Testis (tissue), 3 donors: ENCODE results near the gene ARPP21. TPM values are rescaled to one million over a fixed set of nuclear protein-coding genes. Genes with fewer than 3 reads are reported as not detected.

ENCODE experiments used
- DNase-seq: peaks from one replicate; pipeline ENCODE4 v3.0.0-alpha.2; 2019
- H3K27ac ChIP-seq, 2 donors: fragments of 200-600 bp; sonication (generic); one replicate each; pipeline ENCODE4 v1.5.1; 2019
- H3K27me3 ChIP-seq: fragments of 200-600 bp; sonication (generic); one replicate; pipeline ENCODE4 v1.5.1; 2019
- H3K36me3 ChIP-seq: fragments of 200-600 bp; sonication (generic); one replicate; pipeline ENCODE4 v1.5.1; 2017; ENCODE audit warnings: low read depth; ENCODE audit errors: missing control alignments
- H3K4me1 ChIP-seq: fragments of 200-600 bp; sonication (generic); one replicate; pipeline ENCODE4 v1.5.1; 2019
- H3K4me3 ChIP-seq, 2 donors: fragments of 200-600 bp; sonication (generic); one replicate each; pipeline ENCODE4 v1.5.1; 2017 to 2019
- H3K9me3 ChIP-seq: fragments of 200-600 bp; sonication (generic); one replicate; pipeline ENCODE4 v1.5.1; 2017
- POLR2A ChIP-seq: fragments of 450-650 bp; IDR thresholded peaks from one replicate; pipeline ENCODE4 v1.6.1; 2017; ENCODE audit warnings: antibody characterized with exemption, mild to moderate bottlenecking, moderate library complexity
- WGBS, 2 donors: methylation state at CpG; one replicate each; pipeline ENCODE4 v1.1.5; 2018; 5-methylcytosine and 5-hydroxymethylcytosine counted together
- intact Hi-C: fragments of 100-400 bp; cut with DNase I; formaldehyde crosslinking; loops from one replicate; pipeline ENCODE4 v1.15.1; 2023; ENCODE audit warnings: low total_unique reads
- polyA plus RNA-seq: library from polyadenylated mRNA; stranded (reverse); fragments of 350-450 nt; fragmentation: Illumina TruSeq; extraction: RNeasy Lipid Tissue Mini Kit (QIAGEN cat#74804); gene quantifications from one replicate; pipeline ENCODE4 v1.2.3, GENCODE V29; 2014; ENCODE audit warnings: low read depth, low replicate concordance; ENCODE audit not compliant: insufficient read depth
- total RNA-seq, 2 donors: library from RNA; depleted of rRNA; stranded (reverse); fragments of >200 nt; gene quantifications; one replicate each; pipeline ENCODE4 v1.2.3, GENCODE V29; 2016
- TF ChIP-seq, protein P1 (sequence below), 3 experiments: fragments of 450-650 bp in 2 of 3; fragments of 200-600 bp in 1 of 3; sonication (generic) in 1 of 3; IDR thresholded peaks; one replicate each; pipeline ENCODE4 v1.5.1; 2016 to 2019; ENCODE audit warnings: antibody characterized with exemption in 3 of 3, mild to moderate bottlenecking in 2 of 3, moderate library complexity in 1 of 3

Gene ARPP21
- total and polyA plus RNA-seq, 3 donors from 2014 or later, result 0.47 to 1.1 (median 0.87) TPM

DNA sequence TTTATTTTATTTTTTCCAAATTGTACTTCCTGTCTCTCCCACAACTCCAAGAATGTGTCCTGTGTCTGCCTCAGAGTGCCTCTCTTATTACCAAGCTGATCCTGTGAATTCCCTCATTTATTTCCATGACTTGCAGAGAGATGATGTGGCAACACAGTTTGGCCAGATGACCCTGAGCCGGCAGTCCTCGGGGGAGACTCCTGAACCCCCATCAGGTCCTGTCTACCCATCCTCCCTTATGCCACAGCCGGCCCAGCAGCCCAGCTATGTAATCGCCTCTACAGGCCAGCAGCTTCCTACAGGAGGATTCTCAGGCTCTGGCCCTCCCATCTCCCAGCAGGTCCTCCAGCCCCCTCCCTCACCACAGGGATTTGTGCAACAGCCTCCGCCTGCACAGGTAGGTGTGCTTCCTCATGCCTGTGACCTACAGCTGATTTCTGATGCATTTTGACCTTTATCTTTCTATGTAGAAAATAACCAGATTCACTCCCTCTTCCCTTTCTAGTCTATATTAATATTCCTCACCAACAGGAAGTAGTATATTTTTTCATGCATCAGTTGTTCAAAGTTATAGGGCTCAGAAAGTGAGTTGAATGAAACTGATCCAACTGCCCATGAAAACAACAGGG, 100.0 kb downstream of the ARPP21 start:
- no peak for DNase-seq
- WGBS, 2 donors, result 31 to 61% methylated on average over 5 of the region's 5 CpGs
- no peaks in the 10 kb centered on the region for H3K36me3 ChIP-seq
- no peaks in the 10 kb centered on the region for H3K4me1 ChIP-seq
- intact Hi-C loops, result no loop called here
- TF ChIP-seq, protein P1, sequence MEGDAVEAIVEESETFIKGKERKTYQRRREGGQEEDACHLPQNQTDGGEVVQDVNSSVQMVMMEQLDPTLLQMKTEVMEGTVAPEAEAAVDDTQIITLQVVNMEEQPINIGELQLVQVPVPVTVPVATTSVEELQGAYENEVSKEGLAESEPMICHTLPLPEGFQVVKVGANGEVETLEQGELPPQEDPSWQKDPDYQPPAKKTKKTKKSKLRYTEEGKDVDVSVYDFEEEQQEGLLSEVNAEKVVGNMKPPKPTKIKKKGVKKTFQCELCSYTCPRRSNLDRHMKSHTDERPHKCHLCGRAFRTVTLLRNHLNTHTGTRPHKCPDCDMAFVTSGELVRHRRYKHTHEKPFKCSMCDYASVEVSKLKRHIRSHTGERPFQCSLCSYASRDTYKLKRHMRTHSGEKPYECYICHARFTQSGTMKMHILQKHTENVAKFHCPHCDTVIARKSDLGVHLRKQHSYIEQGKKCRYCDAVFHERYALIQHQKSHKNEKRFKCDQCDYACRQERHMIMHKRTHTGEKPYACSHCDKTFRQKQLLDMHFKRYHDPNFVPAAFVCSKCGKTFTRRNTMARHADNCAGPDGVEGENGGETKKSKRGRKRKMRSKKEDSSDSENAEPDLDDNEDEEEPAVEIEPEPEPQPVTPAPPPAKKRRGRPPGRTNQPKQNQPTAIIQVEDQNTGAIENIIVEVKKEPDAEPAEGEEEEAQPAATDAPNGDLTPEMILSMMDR (IDR thresholded peaks at IDR 0.05), result no peak
- no peak for TF ChIP-seq POLR2A
- no peak overlapping the region for H3K4me3 ChIP-seq
- H3K27ac ChIP-seq, result no peak overlapping the region
- no peaks in the 10 kb centered on the region for H3K9me3 ChIP-seq
- no peaks in the 10 kb centered on the region for H3K27me3 ChIP-seq

DNA sequence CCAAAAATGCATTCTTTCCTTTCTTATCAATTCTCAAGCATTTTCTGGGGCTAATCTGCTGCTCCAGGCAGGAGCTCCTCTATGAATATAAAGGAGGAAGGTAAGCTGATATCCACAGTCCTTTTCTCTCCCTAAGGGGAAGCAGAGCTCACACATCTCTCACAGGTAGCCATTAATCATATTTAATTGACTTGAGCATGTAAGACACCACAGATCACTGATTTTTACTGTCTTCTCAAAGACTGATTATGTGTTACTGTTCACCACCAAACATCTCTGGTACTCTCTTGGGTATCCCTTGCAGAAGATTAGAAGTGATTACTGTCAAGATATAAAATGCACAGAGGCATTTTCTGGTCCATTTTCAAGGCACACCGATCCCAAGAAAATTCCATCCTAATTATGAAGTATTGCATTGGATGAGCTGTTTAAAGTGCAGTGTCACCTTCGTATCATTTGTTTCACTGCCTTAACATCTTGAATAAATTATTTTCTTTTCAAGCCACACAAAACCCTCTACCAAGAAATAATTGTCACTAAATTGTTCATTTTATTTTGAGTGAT, 100.7 kb downstream of the ARPP21 start:
- TF ChIP-seq POLR2A, result no peak
- TF ChIP-seq, protein P1 (IDR thresholded peaks at IDR 0.05), result no peak
- no peaks in the 10 kb centered on the region for H3K9me3 ChIP-seq
- intact Hi-C loops, result no loop called here
- H3K4me1 ChIP-seq, result no peaks in the 10 kb centered on the region
- 70 to 72% methylated on average over 2 of the region's 2 CpGs for WGBS, 2 donors
- DNase-seq, result no peak
- no peak overlapping the region for H3K4me3 ChIP-seq
- H3K27me3 ChIP-seq, result no peaks in the 10 kb centered on the region
- H3K36me3 ChIP-seq, result no peaks in the 10 kb centered on the region
- H3K27ac ChIP-seq, result no peak overlapping the region

DNA sequence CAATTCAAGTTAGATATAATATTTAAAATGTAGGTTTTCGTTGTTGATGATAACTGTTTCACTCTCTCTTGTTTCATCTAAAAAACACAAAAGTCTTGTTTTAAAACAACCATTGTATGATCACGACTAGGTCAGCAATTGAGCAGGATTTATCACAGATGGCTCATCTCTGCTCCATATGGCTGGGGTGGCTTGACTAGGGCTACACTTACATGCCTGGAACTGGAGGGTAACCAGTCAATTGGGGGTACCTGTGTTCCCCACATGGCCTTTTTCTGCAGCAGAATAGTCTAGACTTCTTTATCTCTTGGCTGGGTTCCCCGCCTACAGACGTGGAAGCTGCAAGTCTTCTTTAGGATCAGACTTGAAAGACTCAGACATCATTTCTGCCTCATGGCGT, 103.9 kb downstream of the ARPP21 start:
- TF ChIP-seq, protein P1 (IDR thresholded peaks at IDR 0.05), result no peak
- TF ChIP-seq POLR2A, result no peak
- Histone ChIP-seq H3K9me3 (no peaks in the 10 kb centered on the region), H3K27me3 (no peaks in the 10 kb centered on the region), H3K4me3 (no peak overlapping the region), H3K36me3 (no peaks in the 10 kb centered on the region), H3K4me1 (no peaks in the 10 kb centered on the region), H3K27ac (no peak overlapping the region)
- 84 to 85% methylated on average over 5 of the region's 5 CpGs for WGBS, 2 donors
- intact Hi-C loops, result no loop called here
- no peak for DNase-seq

DNA sequence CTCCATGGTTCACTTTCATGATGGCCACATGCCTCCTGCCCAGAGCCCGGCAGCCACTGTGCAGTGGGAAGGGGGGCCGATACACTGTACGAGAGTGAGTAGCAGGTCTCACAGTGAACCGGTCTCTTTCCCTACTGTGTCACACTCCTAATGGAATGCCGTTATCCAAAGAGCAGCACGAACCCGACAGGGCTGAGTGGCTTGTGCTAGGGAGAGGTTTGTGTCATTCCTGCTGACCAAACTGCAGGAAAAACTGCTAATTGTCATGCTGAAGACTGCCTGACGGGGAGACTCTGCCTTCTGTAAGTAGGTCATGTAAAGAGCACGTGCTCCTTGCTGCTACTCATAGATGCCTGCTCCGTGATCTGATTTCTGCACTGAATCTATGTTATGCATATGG, 105.1 kb downstream of the ARPP21 start:
- no peak for DNase-seq
- H3K4me1 ChIP-seq, result no peaks in the 10 kb centered on the region
- no peaks in the 10 kb centered on the region for H3K27me3 ChIP-seq
- intact Hi-C loops, result no loop called here
- WGBS, 2 donors, result 59 to 67% methylated on average over 9 to 10 of the region's 10 CpGs
- TF ChIP-seq, protein P1 (IDR thresholded peaks at IDR 0.05), result no peak
- no peak for TF ChIP-seq POLR2A
- H3K27ac ChIP-seq, result no peak overlapping the region
- no peaks in the 10 kb centered on the region for H3K36me3 ChIP-seq
- H3K4me3 ChIP-seq, result no peak overlapping the region
- H3K9me3 ChIP-seq, result no peaks in the 10 kb centered on the region

DNA sequence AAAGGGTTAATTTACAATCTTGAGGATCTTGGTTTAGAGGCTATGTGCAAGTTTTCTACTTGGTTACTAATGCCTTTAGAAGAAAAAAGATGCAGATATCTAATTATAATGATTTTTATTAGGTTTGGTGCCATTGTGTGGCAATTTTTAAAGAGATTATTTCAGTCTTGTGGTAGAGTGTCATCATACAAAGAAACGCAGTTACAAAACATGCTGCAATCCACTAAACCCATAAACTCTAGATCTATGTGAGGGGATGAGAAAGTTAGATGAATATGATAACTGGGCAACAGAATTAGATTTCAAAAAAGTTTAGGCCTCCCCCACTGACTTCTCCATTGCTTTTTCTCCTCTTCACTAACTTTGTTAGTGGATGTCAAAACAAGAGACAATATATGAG, 106.0 kb downstream of the ARPP21 start:
- intact Hi-C loops, result no loop called here
- H3K27me3 ChIP-seq, result no peaks in the 10 kb centered on the region
- H3K4me3 ChIP-seq, result no peak overlapping the region
- WGBS, 2 donors, result 76 to 79% methylated on average over 1 of the region's 1 CpG
- H3K9me3 ChIP-seq, result no peaks in the 10 kb centered on the region
- no peak overlapping the region for H3K27ac ChIP-seq
- TF ChIP-seq POLR2A, result no peak
- no peak for DNase-seq
- H3K36me3 ChIP-seq, result no peaks in the 10 kb centered on the region
- H3K4me1 ChIP-seq, result no peaks in the 10 kb centered on the region
